ENCODE results near the gene SNX25. TPM values are rescaled to one million over a fixed set of nuclear protein-coding genes. Genes with fewer than 3 reads are reported as not detected.

The SNX25 gene
- total RNA-seq, 1 donor from 2014 or later: 13.0 TPM

DNA sequence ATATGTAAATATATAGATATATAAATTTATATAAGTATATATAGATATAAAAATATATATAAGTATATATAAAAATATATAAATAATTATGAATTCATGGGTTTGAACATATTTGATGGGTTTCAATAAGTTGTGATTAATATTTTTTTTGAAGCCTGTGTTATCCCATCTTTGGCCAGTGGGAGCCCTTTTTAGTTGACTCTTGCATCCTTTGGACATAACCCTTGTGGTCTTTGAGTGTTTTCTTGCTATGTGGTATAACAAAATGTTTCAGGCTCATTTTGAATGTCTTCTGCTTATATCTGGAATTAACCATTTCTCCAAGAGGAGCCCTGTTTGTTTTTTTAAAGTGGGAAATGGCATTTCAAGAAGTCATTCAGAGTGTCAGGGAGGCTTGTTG lies 15.2 kb downstream of the SNX25 start:
- TF ChIP-seq, protein P1, sequence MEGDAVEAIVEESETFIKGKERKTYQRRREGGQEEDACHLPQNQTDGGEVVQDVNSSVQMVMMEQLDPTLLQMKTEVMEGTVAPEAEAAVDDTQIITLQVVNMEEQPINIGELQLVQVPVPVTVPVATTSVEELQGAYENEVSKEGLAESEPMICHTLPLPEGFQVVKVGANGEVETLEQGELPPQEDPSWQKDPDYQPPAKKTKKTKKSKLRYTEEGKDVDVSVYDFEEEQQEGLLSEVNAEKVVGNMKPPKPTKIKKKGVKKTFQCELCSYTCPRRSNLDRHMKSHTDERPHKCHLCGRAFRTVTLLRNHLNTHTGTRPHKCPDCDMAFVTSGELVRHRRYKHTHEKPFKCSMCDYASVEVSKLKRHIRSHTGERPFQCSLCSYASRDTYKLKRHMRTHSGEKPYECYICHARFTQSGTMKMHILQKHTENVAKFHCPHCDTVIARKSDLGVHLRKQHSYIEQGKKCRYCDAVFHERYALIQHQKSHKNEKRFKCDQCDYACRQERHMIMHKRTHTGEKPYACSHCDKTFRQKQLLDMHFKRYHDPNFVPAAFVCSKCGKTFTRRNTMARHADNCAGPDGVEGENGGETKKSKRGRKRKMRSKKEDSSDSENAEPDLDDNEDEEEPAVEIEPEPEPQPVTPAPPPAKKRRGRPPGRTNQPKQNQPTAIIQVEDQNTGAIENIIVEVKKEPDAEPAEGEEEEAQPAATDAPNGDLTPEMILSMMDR (IDR thresholded peaks at IDR 0.05): no peak
- no peak for TF ChIP-seq POLR2AphosphoS5 (IDR thresholded peaks at IDR 0.05; ENCODE audit: insufficient read depth in 1 of 2, low read depth in 1 of 2)
- TF ChIP-seq POLR2A (IDR thresholded peaks at IDR 0.05): no peak
- H3K4me3 ChIP-seq: no peak overlapping the region

DNA sequence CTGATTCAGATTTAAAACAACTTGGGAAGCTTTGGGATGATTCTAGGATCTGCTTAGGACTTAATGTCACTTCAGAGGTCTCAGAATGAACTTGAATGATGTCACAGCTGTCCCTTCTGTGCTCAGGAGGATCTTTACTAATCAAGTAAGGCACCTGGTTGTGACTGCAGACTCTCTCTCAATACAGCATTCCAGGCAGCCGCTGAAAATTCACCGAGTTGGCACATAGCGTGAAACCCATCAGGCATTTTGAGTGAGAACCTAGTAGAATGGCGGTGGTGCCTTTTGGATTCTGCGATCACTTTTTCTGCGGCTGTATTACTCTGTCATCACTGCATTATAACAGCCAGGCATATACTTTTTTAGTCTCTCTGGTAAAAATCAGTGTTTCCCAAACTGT lies 16.5 kb downstream of the SNX25 start:
- Histone ChIP-seq H3K27ac (no peak overlapping the region), H3K36me3 (no peaks in the 10 kb centered on the region), H3K4me1 (no peaks in the 10 kb centered on the region), H3K4me3 (no peak overlapping the region), H3K27me3 (no peaks in the 10 kb centered on the region), H3K9me3 (no peaks in the 10 kb centered on the region)
- intact Hi-C loops (cut with DNase I): no loop called here
- no peak for DNase-seq (ENCODE audit: extremely low spot score in 2 of 2)
- TF ChIP-seq, protein P1 (IDR thresholded peaks at IDR 0.05): no peak
- TF ChIP-seq POLR2A (IDR thresholded peaks at IDR 0.05) (no peak), POLR2AphosphoS5 (IDR thresholded peaks at IDR 0.05; ENCODE audit: insufficient read depth in 1 of 2, low read depth in 1 of 2) (no peak)

More for the DNA sequence above, 15.2 kb downstream of the SNX25 start:
- DNase-seq (ENCODE audit: extremely low spot score in 2 of 2): no peak
- Histone ChIP-seq H3K27ac (no peak overlapping the region), H3K36me3 (no peaks in the 10 kb centered on the region), H3K9me3 (no peaks in the 10 kb centered on the region), H3K27me3 (no peaks in the 10 kb centered on the region), H3K4me1 (peaks cover 4% of the 10 kb centered on the region)
- intact Hi-C loops (cut with DNase I): no loop called here

DNA sequence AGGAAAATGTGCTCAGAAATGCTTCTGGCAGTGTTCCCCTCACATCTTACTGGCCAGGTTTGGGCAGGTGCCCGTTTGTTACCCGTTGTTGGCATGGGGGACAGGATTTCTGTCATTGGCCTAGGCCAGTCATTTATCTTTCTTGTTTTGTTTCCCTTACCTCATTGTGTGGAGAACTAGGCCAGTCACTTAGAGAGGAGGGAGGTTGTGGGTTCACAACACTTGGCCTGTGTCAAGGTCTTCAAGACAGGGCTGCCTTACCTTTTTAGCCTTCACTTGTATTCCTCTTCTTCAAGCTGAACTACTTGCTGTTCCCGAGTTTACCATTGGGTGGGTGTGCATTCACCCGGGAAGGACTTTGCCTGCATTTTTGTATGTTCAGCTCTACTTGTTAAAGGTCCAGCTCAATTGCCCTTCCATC lies 17.7 kb downstream of the SNX25 start:
- intact Hi-C loops (cut with DNase I): no loop called here
- no peaks in the 10 kb centered on the region for H3K4me1 ChIP-seq
- no peak overlapping the region for H3K4me3 ChIP-seq
- TF ChIP-seq POLR2AphosphoS5 (IDR thresholded peaks at IDR 0.05; ENCODE audit: insufficient read depth in 1 of 2, low read depth in 1 of 2): no peak
- TF ChIP-seq POLR2A (IDR thresholded peaks at IDR 0.05): no peak
- TF ChIP-seq, protein P1 (IDR thresholded peaks at IDR 0.05): no peak
- H3K9me3 ChIP-seq: no peaks in the 10 kb centered on the region
- no peak overlapping the region for H3K27ac ChIP-seq
- no peak for DNase-seq (ENCODE audit: extremely low spot score in 2 of 2)
- H3K27me3 ChIP-seq: no peaks in the 10 kb centered on the region
- H3K36me3 ChIP-seq: no peaks in the 10 kb centered on the region

DNA sequence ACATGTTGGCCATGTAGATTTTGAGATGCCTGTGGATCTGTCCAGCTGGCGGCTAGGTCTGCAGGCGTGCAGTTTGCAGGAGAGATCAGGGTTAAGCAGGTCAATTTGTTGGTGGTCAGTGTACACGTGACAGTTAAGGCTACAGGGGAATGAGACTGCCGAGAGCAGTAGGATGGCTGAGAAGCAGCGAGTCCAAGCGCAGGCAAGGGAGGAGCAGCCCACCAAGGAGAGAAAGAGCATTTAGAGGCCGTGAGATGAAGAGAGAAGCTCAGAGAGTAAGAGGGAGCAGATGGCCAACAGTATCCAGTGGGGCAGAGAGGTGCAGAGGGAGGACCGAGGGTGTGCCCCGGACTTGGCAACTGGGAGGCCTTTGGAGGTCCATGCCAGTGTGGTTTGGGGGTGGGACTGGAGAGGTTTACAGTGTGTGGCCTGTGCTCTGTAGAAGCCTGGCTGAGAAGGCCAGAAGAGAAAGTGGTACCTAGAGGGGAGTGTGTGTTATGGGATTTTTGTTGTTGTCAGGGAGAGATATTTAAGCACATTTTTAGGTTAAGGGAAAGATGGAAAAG lies 18.4 kb downstream of the SNX25 start:
- no peak overlapping the region for H3K27ac ChIP-seq
- intact Hi-C loops (cut with DNase I): no loop called here
- no peak overlapping the region for H3K4me3 ChIP-seq
- no peak for TF ChIP-seq POLR2AphosphoS5 (IDR thresholded peaks at IDR 0.05; ENCODE audit: insufficient read depth in 1 of 2, low read depth in 1 of 2)
- TF ChIP-seq, protein P1 (IDR thresholded peaks at IDR 0.05): no peak
- no peak for TF ChIP-seq POLR2A (IDR thresholded peaks at IDR 0.05)
- no peaks in the 10 kb centered on the region for H3K27me3 ChIP-seq
- no peaks in the 10 kb centered on the region for H3K4me1 ChIP-seq
- H3K36me3 ChIP-seq: no peaks in the 10 kb centered on the region
- DNase-seq (ENCODE audit: extremely low spot score in 2 of 2): no peak
- no peaks in the 10 kb centered on the region for H3K9me3 ChIP-seq

DNA sequence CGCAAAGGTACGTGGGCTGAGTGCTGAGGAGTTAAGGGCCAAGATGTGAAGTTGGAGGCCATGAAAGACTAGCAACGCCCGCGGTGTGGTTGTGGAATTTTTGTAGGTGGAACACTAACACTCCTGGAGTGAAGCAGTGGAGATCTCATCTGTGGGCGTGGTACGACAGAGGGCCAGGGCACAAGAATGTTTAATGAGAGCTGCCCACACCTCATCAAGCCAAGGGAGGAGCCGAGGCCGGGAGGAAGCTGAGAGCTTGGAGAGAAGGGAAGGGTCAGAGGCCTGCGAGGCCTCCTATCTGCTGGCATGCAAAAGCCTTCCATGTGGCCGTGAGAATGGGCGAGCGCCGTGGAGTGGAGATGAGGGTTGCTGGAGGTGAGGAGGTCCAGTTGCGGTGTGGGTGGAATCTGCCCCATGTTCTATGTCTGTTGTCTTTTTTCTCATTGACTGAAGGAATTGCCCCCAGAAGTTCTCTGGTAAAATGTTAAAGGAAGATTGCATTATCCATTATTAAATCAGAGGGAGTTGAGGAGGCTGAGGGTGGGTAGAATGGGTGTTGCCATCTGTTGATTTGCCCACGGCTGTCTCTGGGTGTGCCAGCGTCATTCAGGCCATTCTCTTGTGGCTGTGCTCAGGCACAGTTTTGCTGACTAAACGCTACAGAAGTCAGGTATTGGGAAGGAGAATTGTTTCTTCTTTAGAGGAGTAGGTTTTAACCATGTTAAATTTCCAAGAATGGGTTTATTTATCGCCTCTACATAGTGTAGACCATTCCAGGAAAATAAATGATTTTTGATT lies 19.8 kb downstream of the SNX25 start:
- H3K27ac ChIP-seq: no peak overlapping the region
- H3K4me1 ChIP-seq: no peaks in the 10 kb centered on the region
- DNase-seq (ENCODE audit: extremely low spot score in 2 of 2): no peak
- H3K36me3 ChIP-seq: no peaks in the 10 kb centered on the region
- TF ChIP-seq, protein P1 (IDR thresholded peaks at IDR 0.05): no peak
- TF ChIP-seq POLR2AphosphoS5 (IDR thresholded peaks at IDR 0.05; ENCODE audit: insufficient read depth in 1 of 2, low read depth in 1 of 2) (no peak), POLR2A (IDR thresholded peaks at IDR 0.05) (no peak)
- H3K9me3 ChIP-seq: no peaks in the 10 kb centered on the region
- intact Hi-C loops (cut with DNase I): no loop called here
- H3K4me3 ChIP-seq: no peak overlapping the region
- H3K27me3 ChIP-seq: no peaks in the 10 kb centered on the region

Data from vagina (tissue), 2 donors.